SU-DHL-6 (cell line): Measurements from ENCODE around the gene ALPI.

Experiments
- CTCF ChIP-seq: fragments of 200-600 bp; sonication (generic); IDR thresholded peaks from one replicate; pipeline ENCODE4 v1.5.1; 2017; ENCODE audit warnings: antibody characterized with exemption, mild to moderate bottlenecking, low read length, moderate library complexity; ENCODE audit not compliant: insufficient read depth, poor library complexity, severe bottlenecking
- EZH2phosphoT487 ChIP-seq: fragments of 200-600 bp; sonication (generic), shearing (Covaris generic); conservative IDR thresholded peaks from 2 replicates; pipeline ENCODE4 v1.6.1; 2018; ENCODE audit warnings: mild to moderate bottlenecking, antibody characterized with exemption, low read length, moderate library complexity, mixed read lengths

- no peak for TF ChIP-seq CTCF
- TF ChIP-seq EZH2phosphoT487: no peak
Measured at GRCh38 chr2:232435375-232435648, 20.6 kb upstream of the ALPI start.
